ENCODE data around the gene EFCAB6. TPM values are rescaled to one million over a fixed set of nuclear protein-coding genes. Genes with fewer than 3 reads are reported as not detected.

Gene EFCAB6
- total and polyA plus RNA-seq, 2 of the 13 experiments (the other 11 are each of a cell fraction or from before 2014, with no cell fraction given), result not detected

DNA sequence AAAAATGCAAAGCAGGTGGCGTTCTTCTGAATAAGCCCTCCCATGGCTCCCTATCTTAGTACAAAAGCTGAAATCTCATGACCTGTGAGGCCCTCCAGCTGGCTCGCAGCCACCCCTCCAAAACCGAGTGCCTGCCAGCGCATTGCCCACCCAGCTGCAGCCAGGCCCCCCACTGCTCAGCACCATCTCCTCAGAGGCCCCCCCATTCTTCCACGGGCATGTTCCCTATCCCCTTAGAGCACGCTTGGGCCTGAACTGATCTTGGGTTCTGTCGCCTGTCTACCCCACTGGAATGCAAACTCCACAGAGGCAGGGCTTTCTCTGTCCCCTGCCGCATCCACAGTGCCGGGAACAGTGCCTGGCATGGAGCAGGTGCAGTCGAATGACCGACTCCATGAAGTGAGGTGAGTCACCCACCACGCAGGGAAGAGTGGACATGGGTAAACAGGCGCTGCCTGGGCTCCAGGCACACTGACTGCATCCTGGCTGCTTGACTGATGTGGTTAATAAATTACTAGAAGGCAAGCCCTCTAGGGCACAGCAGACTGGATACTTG lies 11.3 kb upstream of the EFCAB6 start (continued):
- TF ChIP-seq, protein P1, sequence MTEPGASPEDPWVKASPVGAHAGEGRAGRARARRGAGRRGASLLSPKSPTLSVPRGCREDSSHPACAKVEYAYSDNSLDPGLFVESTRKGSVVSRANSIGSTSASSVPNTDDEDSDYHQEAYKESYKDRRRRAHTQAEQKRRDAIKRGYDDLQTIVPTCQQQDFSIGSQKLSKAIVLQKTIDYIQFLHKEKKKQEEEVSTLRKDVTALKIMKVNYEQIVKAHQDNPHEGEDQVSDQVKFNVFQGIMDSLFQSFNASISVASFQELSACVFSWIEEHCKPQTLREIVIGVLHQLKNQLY (CRISPR knock-in tag; IDR thresholded peaks at IDR 0.05), result 0 out of 2 replicates have a peak, but pooled peaks have one; percentile 35
- TF ChIP-seq, protein P2, sequence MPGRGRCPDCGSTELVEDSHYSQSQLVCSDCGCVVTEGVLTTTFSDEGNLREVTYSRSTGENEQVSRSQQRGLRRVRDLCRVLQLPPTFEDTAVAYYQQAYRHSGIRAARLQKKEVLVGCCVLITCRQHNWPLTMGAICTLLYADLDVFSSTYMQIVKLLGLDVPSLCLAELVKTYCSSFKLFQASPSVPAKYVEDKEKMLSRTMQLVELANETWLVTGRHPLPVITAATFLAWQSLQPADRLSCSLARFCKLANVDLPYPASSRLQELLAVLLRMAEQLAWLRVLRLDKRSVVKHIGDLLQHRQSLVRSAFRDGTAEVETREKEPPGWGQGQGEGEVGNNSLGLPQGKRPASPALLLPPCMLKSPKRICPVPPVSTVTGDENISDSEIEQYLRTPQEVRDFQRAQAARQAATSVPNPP (CRISPR knock-in tag; IDR thresholded peaks at IDR 0.05), result no peak
- TF ChIP-seq HOXA3 (CRISPR knock-in tag; IDR thresholded peaks at IDR 0.05) (peak; percentile 13; the same call in 1 of the 2 replicates), KDM2A (CRISPR knock-in tag; IDR thresholded peaks at IDR 0.05; ENCODE audit: borderline replicate concordance, low read depth) (no peak), HDAC1 (CRISPR knock-in tag; IDR thresholded peaks at IDR 0.05) (peak; percentile 54; the same call in 1 of the 2 replicates), SAP130 (CRISPR knock-in tag; IDR thresholded peaks at IDR 0.05; ENCODE audit: low read depth) (peak; percentile 39; the same call in 1 of the 2 replicates), FOXK1 (CRISPR knock-in tag; IDR thresholded peaks at IDR 0.05; ENCODE audit: borderline replicate concordance, low read depth) (peak; percentile 84; the same call in 1 of the 2 replicates), FOXP1 (IDR thresholded peaks at IDR 0.05) (no peak), FOXP1 (CRISPR knock-in tag; IDR thresholded peaks at IDR 0.05) (peak; percentile 53; the same call in 1 of the 2 replicates), SALL1 (CRISPR knock-in tag; IDR thresholded peaks at IDR 0.05) (peak; percentile 22; the same call in 1 of the 2 replicates), ZNF567 (CRISPR knock-in tag; IDR thresholded peaks at IDR 0.05; ENCODE audit: borderline replicate concordance) (no peak), FOXA1 (IDR thresholded peaks at IDR 0.05) (no peak), FOXA1 (CRISPR knock-in tag; IDR thresholded peaks at IDR 0.05) (peak; percentile 80), ZNF331 (CRISPR knock-in tag; IDR thresholded peaks at IDR 0.05) (0 out of 2 replicates have a peak, but pooled peaks have one; percentile 22), ZNF501 (CRISPR knock-in tag; IDR thresholded peaks at IDR 0.05) (peak; percentile 55; the same call in 1 of the 2 replicates), ZNF607 (CRISPR knock-in tag; IDR thresholded peaks at IDR 0.05; ENCODE audit: borderline replicate concordance) (0 out of 2 replicates have a peak, but pooled peaks have one; percentile 22), DPF2 (CRISPR knock-in tag; IDR thresholded peaks at IDR 0.05; ENCODE audit: borderline replicate concordance, low read depth) (no peak)
- TF ChIP-seq, protein P3, sequence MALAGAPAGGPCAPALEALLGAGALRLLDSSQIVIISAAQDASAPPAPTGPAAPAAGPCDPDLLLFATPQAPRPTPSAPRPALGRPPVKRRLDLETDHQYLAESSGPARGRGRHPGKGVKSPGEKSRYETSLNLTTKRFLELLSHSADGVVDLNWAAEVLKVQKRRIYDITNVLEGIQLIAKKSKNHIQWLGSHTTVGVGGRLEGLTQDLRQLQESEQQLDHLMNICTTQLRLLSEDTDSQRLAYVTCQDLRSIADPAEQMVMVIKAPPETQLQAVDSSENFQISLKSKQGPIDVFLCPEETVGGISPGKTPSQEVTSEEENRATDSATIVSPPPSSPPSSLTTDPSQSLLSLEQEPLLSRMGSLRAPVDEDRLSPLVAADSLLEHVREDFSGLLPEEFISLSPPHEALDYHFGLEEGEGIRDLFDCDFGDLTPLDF (CRISPR knock-in tag; IDR thresholded peaks at IDR 0.05), result no peak
- TF ChIP-seq, protein P4, sequence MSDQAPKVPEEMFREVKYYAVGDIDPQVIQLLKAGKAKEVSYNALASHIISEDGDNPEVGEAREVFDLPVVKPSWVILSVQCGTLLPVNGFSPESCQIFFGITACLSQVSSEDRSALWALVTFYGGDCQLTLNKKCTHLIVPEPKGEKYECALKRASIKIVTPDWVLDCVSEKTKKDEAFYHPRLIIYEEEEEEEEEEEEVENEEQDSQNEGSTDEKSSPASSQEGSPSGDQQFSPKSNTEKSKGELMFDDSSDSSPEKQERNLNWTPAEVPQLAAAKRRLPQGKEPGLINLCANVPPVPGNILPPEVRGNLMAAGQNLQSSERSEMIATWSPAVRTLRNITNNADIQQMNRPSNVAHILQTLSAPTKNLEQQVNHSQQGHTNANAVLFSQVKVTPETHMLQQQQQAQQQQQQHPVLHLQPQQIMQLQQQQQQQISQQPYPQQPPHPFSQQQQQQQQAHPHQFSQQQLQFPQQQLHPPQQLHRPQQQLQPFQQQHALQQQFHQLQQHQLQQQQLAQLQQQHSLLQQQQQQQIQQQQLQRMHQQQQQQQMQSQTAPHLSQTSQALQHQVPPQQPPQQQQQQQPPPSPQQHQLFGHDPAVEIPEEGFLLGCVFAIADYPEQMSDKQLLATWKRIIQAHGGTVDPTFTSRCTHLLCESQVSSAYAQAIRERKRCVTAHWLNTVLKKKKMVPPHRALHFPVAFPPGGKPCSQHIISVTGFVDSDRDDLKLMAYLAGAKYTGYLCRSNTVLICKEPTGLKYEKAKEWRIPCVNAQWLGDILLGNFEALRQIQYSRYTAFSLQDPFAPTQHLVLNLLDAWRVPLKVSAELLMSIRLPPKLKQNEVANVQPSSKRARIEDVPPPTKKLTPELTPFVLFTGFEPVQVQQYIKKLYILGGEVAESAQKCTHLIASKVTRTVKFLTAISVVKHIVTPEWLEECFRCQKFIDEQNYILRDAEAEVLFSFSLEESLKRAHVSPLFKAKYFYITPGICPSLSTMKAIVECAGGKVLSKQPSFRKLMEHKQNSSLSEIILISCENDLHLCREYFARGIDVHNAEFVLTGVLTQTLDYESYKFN (CRISPR knock-in tag; conservative IDR thresholded peaks at IDR 0.05), result no peak
- TF ChIP-seq, protein P5, sequence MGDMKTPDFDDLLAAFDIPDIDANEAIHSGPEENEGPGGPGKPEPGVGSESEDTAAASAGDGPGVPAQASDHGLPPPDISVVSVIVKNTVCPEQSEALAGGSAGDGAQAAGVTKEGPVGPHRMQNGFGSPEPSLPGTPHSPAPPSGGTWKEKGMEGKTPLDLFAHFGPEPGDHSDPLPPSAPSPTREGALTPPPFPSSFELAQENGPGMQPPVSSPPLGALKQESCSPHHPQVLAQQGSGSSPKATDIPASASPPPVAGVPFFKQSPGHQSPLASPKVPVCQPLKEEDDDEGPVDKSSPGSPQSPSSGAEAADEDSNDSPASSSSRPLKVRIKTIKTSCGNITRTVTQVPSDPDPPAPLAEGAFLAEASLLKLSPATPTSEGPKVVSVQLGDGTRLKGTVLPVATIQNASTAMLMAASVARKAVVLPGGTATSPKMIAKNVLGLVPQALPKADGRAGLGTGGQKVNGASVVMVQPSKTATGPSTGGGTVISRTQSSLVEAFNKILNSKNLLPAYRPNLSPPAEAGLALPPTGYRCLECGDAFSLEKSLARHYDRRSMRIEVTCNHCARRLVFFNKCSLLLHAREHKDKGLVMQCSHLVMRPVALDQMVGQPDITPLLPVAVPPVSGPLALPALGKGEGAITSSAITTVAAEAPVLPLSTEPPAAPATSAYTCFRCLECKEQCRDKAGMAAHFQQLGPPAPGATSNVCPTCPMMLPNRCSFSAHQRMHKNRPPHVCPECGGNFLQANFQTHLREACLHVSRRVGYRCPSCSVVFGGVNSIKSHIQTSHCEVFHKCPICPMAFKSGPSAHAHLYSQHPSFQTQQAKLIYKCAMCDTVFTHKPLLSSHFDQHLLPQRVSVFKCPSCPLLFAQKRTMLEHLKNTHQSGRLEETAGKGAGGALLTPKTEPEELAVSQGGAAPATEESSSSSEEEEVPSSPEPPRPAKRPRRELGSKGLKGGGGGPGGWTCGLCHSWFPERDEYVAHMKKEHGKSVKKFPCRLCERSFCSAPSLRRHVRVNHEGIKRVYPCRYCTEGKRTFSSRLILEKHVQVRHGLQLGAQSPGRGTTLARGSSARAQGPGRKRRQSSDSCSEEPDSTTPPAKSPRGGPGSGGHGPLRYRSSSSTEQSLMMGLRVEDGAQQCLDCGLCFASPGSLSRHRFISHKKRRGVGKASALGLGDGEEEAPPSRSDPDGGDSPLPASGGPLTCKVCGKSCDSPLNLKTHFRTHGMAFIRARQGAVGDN (CRISPR knock-in tag; IDR thresholded peaks at IDR 0.05), result peak; percentile 37; the same call in 1 of the 2 replicates

Measured in HepG2 (cell line).